HS-5 (cell line): Measurements from ENCODE around the gene CARMIL3.
"Not testable (repeated sequence)": the region's sequence is repeated elsewhere in the genome, so short reads cannot be mapped to it uniquely, and the experiment has no call there.

ENCODE experiments used
- DNase-seq: peaks from one replicate; pipeline ENCODE4 v3.0.0-alpha.2; 2012; ENCODE audit warnings: low read depth

CARMIL3 gene

DNA sequence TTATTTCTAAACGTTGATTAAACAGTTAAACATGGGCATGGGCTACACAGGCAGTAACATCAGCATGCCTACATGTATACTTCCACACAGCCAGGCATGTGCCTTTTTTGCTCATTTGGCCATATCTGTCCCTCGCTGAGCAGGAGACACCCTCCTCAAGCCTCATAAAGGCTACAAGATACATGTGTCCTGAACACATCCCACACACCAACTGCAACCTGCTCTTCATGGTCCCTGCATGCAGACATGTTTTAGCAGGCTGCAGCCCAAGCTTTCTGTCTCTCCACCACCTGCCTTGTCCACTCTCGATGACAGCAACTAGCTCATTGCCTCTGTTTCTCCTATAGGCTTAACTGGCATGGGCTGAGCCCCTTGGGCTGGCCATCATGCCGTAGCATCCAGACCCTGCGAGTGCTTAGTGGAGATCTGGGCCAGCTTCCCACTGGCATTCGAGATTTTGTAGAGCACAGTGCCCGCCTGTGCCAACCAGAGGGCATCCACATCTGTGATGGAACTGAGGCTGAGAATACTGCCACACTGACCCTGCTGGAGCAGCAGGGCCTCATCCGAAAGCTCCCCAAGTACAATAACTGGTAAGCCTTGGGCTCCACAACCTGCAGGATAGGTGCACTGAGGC is 44.9 kb downstream of the CARMIL3 start:
- no peak for DNase-seq

DNA sequence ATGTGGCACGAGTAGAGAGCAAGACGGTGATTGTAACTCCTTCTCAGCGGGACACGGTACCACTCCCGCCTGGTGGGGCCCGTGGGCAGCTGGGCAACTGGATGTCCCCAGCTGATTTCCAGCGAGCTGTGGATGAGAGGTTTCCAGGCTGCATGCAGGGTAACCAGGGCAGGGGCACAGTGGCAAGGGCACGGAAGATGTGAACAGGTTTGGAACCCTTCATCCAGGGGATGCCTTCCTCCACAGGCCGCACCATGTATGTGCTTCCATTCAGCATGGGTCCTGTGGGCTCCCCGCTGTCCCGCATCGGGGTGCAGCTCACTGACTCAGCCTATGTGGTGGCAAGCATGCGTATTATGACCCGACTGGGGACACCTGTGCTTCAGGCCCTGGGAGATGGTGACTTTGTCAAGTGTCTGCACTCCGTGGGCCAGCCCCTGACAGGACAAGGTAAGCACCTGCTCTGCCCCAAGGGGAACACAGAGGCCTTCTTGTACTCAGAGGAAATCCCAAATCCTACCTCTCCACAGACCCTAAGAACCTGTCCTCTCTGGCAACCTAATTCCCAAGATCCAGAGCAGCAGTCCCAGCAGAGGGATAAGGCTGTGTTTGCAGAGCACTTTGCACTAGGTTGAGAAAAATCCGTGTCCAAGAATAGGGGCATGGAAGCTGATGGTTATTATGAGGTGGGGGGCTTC is 46.6 kb downstream of the CARMIL3 start:
- no peak for DNase-seq

DNA sequence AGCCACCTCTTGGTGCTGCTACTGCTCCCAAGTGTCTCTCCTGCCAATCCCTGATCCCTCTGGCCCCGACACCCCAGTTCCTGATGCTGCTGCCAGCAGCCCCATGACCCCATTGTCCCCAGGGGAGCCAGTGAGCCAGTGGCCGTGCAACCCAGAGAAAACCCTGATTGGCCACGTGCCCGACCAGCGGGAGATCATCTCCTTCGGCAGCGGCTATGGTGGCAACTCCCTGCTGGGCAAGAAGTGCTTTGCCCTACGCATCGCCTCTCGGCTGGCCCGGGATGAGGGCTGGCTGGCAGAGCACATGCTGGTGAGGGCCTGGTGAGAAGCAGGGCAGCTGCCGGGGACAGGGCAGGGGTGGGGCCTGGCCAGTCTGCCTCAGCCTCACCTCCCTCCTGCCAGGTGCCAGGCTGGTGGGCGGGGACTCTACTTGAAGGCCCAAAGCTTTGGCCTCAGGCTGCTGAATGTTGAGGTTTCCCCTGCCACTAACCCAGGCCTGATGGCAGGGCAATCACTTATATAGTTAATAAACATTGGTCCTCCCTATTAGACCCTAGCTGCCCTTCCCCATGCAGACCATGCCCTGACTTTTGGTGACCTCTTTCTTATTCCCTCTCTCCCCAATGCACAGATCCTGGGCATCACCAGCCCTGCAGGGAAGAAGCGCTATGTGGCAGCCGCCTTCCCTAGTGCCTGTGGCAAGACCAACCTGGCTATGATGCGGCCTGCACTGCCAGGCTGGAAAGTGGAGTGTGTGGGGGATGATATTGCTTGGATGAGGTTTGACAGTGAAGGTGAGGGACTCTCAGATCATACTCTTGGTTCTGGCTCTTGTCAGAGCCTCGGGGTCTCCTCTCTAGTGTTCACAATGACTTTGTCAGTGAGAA is 47.4 kb downstream of the CARMIL3 start:
- no peak for DNase-seq

DNA sequence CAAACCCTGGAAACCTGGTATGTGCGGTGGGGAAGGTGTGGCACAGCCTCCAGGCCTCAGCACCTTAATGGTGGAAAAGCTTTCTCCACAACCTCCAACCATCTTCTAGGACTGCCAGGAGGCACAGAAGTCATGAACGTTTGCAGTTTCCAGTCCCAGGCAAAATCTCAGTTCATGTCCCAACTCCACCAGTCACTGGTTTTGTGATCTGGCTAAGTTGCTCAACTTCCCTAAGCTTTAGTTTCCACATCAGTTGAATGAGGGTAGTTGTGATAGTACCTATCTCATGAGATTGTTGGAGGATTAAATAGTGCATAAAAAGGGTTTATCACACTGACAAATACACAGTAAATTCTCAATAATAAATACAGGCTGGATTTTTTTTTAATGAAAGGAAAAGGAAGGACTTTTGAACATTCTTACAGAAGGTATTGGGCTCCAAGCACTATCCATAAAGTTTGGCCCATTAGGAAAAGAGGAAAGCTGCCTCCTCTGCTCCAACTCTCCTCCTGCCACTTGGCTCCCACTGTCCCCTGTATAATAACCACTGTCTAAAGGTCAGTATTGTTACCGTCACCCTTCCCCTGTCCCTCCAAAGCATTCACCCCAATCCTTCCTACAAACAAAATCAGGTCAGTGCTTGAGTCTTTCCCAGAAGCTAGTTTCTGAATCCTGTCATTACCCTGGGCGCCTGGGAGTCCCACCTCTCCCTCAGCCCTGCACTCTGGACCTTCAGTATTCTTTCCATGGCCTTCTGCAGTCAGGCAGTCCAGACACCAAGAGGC is 48.6 kb downstream of the CARMIL3 start:
- DNase-seq, result no peak

DNA sequence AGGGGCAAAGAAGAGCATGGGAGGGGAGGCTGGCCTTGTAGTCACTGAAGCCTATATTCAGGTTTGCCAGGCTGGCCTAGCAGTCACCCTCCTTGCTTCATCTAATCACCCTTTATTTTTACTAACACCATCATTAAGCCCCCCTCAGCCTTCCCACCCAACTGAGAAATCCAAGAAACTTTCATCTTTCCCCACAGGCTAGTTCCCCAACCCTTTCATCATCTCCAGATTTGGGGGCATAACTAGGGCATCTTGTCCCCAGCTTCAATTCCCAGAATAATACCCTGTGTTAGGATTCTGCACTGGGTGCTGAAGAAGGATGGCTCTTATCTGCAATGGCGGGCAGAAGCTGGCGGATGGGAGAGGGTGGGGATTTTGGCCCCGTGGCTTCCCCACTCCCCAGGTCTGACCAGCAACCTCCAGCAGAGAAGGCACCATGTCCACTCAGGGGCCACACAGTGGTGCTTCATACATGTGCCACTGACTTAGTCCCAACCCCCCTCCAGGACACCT is 49.2 kb downstream of the CARMIL3 start:
- DNase-seq, result no peak

DNA sequence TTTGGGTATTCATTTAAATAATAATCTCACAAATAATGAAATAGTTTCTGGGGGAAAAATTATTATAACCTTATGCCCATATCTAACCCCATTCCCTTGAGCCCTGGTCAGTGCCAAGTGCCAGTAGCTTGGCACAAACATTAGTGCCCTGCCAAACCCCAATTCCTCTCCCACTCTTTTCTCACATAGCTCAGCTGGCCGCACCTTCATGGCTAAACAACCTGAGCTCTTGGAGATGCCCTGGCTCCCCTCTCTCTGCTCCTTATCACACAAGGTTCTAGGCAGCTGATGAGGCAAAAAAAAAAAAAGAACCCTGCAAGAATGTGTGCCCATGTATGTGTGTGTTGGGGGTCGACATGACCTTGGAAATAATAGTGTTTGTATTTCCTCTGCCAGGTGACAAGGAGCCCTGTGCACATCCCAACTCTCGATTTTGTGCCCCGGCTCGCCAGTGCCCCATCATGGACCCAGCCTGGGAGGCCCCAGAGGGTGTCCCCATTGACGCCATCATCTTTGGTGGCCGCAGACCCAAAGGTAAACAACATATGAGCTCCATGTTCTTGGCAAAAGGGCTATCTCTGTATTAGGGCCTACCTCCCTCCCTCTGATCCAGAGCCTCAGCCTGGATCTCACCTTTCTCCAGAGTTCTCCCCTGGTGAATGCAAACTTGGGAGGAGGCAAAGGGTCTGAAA is 50.7 kb downstream of the CARMIL3 start:
- DNase-seq, result no peak

DNA sequence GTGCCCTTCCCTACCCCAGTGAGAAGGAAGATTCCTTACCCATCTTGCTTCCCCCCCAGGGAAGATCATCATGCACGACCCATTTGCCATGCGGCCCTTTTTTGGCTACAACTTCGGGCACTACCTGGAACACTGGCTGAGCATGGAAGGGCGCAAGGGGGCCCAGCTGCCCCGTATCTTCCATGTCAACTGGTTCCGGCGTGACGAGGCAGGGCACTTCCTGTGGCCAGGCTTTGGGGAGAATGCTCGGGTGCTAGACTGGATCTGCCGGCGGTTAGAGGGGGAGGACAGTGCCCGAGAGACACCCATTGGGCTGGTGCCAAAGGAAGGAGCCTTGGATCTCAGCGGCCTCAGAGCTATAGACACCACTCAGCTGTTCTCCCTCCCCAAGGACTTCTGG is 51.6 kb downstream of the CARMIL3 start:
- DNase-seq, result no peak

DNA sequence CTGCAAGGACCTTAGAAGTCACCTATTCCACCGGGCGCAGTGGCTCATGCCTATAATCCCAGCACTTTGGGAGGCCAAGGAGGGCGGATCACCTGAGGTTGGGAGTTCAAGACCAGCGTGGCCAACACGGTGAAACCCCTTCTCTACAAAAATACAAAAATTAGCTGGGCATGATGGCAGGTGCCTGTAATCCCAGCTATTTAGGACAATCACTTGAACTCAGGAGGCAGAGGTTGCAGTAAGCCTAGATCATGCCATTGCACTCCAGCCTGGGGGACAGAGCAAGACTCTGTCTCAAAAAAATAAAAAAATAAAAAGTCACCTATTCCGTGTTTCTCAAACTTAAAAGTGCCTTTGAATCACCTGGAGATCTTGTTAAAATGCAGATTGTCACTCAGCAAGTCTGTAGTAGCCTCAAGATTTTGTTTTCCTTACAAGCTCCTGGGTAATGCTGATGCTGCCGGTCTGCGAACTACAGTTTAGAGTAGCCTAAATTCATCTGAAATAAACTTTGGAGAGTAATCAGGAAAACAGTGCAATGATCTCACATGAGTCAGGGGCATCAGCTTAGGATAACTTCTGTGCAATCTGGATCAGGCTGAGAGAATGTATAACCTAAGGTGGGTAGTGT is 53.9 kb downstream of the CARMIL3 start:
- not testable (repeated sequence) for DNase-seq

DNA sequence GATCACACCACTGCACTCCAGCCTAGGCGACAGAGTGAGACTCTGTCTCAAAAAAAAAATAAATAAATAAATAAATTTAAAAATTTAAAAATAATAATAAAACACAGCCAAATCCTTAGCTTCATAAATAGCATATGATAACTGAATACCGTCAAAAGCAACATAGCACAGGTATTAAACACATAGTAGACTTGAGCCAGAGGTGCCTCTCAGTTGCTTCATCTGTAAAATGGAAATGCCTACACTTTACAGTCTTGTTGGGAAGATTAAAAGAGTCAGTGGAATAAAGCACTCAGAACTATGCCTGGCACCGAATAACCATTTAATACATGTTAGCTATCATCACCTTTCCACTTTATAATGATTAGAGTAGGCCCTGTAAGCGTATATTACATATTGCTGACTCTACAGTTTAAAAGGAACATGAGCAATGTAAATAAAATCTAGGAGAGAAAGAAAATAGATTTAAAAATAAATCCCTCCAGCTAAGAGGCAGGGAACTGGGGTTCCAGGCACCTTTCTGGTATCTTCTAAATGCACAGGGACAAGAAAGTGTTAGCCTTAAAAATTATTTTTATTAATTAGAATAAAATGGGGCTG is 55.0 kb downstream of the CARMIL3 start:
- DNase-seq, result no peak

DNA sequence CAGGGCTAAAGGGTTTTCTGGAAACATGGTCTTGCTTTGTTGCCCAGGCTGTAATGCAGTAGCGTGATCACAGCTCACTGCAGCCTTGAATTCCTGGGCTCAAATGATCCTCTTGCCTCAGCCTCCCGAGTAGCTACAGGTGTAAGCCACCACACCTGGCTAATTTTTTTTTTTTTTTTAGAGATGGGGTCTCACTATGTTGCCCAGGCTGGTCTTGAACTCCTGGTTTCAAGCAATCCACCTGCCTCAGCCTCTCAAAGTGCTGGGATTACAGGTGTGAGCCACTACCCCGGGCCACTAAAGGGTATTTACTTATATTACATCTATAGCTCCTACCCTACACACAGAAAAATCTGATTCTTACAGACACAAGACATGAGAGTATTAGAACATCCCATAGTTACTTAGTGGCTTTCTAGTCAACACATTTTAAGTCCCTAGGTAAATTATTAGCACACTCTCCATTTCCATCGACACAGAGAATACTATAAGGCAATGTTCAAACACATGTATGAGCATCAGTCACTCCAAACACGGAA is 56.6 kb downstream of the CARMIL3 start:
- DNase-seq, result no peak

DNA sequence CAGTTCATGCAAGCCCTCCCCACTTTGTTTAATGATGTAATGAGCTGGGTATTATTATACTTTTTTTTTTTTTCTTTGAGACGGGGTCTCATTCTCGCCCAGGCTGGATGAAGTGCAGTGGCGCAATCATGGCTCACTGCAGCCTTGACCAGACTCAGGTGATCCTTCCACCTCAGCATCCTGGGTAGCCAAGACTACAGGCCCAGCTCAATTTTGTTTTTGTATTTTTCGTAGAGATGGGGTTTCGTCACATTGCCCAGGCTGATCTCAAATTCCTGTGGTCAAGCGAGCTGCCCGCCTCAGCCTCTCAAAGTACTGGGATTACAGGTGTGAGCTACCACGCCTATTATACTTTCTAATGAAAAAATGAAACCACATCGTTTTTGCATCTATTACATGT is 58.3 kb downstream of the CARMIL3 start:
- DNase-seq, result no peak

DNA sequence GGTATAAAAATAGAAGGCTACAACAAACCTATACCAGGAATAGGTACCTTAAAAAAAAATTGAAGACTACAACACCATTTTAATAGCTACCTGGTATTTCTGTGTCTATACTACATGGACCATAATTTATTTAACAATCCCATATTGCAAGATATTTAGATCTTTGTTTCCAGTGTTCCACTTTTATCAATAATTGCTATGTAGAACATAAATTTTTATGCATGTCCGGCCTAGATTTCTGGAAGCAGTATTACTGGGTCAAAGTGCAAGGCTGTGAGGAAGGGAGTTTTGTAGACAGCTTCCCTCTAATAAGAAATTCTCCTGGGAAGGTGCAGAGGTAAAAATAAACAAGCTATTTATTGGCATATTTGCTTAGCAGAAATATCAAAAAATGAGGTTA is 58.7 kb downstream of the CARMIL3 start:
- no peak for DNase-seq

DNA sequence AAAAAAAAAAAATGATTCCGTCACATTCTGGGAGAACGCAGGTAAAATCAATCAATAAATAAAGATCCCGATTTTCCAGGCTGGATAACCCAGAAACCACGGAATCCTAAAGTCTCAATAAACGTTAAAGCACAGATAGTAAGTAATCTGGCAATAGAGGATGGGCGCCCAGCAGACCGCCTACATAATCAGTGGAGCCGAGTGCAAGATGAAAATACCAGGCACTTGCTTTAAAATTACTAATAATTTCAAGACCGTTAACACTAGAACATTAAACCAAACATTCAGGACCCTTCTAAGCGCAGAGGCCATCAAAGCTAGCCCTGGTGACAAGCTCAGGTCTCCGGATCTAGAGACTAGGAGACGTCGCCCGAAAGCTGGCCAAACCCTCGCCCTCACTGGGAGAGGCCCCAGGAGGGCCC is 61.6 kb downstream of the CARMIL3 start:
- no peak for DNase-seq

DNA sequence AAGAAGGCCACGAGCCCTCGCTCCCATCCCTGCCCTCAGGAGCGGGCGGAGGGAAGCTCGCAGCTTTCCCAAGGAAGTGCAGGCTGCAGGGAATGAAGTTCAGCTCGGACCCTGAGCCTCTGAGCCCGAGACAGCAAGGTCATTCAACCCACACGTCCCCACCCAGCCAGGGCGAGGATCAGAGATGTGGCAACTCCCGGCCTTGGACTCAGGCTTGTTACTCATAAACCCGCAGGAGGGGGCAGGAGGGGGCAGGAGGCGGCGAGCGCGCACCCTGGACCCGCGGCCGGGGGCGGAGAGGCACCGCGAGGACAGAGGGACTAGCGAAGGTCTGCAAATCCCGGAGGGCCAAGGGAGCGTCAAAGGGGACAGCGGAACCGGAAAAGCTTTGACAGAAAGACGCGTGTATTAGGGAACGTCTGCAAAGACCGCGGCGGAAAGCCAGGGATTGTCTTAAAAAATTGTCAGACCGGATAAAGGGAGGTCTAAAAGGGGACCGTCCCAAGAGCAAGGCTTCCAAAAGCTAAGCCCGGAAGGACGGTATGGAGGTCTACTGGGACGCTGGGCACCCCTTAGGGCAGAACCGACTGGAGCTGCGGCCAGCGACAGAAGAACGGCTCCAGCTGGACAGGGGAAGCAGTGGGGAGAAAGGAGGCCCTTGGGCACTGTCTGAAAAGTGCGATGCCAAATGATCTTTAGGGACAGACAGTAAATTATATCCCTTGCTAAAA is 62.2 kb downstream of the CARMIL3 start:
- DNase-seq, result no peak

DNA sequence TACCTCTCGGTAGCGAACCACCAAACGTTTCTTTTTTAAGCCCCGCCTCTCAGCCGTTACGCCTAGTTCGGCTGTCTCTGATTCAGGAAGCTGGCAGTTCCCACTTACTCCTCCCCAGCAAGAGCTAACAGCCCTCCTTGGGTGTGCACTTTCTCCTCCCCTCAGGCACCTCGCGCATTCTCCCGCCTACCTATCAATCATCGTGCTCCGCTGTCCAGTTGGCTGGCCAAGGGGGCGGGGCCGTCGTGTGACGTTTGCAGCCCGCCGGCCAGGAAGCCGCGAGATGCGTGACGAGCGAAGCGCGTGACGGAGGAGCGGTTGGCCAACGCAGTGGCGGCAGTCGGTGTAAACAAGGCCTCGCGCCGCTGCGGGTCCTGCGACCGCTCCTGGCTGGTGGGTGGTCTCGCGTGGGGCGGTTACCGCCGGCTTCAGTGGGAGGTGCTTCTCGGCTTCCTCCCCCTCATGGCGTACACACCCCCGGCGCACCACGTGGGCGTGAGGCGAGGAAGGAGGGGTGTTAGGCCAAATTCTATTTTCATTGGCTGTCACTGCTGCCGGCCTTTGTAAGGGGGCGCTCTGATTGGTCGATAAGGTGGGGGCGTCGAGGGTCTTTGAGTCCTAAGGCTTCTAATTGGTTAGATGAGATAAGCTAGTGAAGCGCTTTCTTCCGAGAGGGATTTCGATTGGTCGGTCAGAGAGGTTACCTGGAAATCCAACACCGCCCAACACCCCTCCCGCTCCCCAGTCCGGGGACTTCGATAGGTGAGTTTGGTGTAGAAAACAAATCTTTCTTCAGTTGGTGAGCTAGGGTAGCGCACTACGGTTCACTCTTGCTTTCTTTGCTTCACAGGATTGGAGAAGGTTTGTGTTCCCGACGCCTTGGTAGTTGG is 63.0 kb downstream of the CARMIL3 start, which contains the start of the genes DCAF11 and NRL:
Gene DCAF11 (plus strand): TSS at position 246 of the 890 bp plus-strand sequence. CDS start 818 bp downstream, outside the sequence.
Gene NRL (minus strand): TSS at position 418 of the 890 bp plus-strand sequence. CDS start 32,101 bp downstream, outside the sequence.
- peak; percentile 96 for DNase-seq

DNA sequence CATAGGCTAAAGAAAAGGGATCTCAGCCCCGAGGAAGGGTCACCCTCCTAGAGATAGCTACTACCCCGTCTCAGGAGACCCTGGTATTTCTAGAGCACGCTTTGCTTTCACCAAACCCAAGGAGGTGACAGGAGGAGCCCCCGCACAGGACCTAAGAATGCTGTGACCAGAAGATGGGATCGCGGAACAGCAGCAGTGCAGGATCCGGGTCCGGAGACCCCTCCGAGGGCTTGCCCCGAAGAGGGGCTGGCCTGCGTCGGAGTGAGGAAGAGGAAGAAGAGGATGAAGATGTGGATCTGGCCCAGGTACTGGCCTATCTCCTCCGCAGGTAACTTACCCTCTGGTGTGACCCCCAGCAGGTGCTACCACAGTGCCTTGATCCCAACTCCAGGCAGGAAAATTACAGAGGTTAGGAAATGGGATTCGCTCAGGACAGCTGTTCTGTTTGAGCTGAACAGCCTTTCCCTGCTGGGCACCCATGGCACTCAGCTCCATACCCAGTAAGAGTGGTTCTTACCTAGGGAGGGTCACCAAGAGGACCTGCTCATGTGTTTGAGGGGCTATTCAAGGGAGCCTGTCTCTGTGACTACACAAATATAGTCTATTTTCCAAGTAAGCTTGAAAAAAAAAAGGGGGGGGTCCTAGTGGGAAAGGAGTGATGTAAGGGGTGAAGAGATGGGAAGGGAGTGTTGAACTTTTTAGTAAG is 63.8 kb downstream of the CARMIL3 start:
- DNase-seq, result no peak

DNA sequence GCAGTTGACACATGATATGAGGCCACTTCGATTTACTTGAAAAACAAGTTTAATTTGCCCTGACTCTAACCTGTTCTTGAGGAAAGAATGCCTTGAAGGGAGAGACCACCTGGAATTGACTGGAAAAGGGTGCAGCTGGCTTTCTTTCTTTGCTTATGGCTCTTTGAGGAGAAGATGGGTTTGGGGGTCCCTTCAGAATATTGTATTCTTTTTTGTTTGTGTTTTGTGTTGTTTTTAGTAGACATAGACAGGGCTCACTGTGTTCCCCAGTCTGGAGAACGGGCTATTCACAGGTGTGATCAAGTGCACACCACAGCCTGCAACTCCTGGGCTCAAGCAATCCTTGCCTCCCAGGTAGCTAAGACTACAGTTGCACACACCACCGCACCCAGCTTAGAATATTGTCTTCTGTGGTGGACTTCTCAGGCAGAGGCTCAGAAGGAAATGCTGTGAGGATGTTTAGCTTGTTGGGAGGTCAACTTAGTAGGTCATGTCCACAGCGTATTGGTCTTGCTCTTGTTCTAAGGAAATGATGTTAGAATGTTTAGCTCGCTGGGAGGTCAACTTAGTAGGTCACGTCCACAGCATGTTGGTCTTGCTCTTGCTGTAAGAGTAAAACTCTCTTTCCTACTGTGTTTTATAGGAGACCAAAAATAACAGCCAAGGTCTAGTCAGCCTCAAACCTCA is 64.5 kb downstream of the CARMIL3 start:
- no peak for DNase-seq
